H9 (cell line): ENCODE measurements around the gene ARHGEF39. TPM values are rescaled to one million over a fixed set of nuclear protein-coding genes. Genes with fewer than 3 reads are reported as not detected.

ENCODE experiments used
- DNase-seq: peaks from one replicate; pipeline ENCODE4 v3.0.0-alpha.2; 2017
- H2AFZ ChIP-seq: one replicate; pipeline ENCODE4 v1.6.1; 2013; ENCODE audit warnings: mild to moderate bottlenecking, low read length, control low read depth, moderate library complexity
- H2AK5ac ChIP-seq: 2 replicates; pipeline ENCODE4 v1.6.1; 2013; ENCODE audit warnings: low read length, control low read depth, mixed read lengths; ENCODE audit not compliant: insufficient read length
- H2BK120ac ChIP-seq: one replicate; pipeline ENCODE4 v1.6.1; 2013; ENCODE audit warnings: low read depth, mild to moderate bottlenecking, low read length, control low read depth, inconsistent platforms; ENCODE audit not compliant: poor library complexity, severe bottlenecking
- H2BK12ac ChIP-seq: 2 replicates; pipeline ENCODE4 v1.6.1; 2013; ENCODE audit warnings: low read length, control low read depth, mixed read lengths, low read depth; ENCODE audit not compliant: insufficient read length
- H2BK15ac ChIP-seq: 2 replicates; pipeline ENCODE4 v1.6.1; 2013; ENCODE audit warnings: low read depth, low read length, control low read depth
- H2BK20ac ChIP-seq: one replicate; pipeline ENCODE4 v1.6.1; 2013; ENCODE audit warnings: low read depth, mild to moderate bottlenecking, low read length, control low read depth, inconsistent platforms; ENCODE audit not compliant: poor library complexity, severe bottlenecking
- H2BK5ac ChIP-seq: 2 replicates; pipeline ENCODE4 v1.6.1; 2013; ENCODE audit warnings: low read length, control low read depth, mixed read lengths; ENCODE audit not compliant: insufficient read length
- H3K14ac ChIP-seq: 2 replicates; pipeline ENCODE4 v1.6.1; 2013; ENCODE audit warnings: low read length, control low read depth; ENCODE audit not compliant: insufficient read depth
- H3K18ac ChIP-seq: 2 replicates; pipeline ENCODE4 v1.6.1; 2013; ENCODE audit warnings: low read depth, mild to moderate bottlenecking, mixed read lengths, low read length, control low read depth; ENCODE audit not compliant: insufficient read length
- H3K23ac ChIP-seq: 2 replicates; pipeline ENCODE4 v1.6.1; 2013; ENCODE audit warnings: low read length, control low read depth, mixed read lengths, low read depth; ENCODE audit not compliant: insufficient read length
- H3K23me2 ChIP-seq: 2 replicates; pipeline ENCODE4 v1.6.1; 2013; ENCODE audit warnings: low read depth, mild to moderate bottlenecking, mixed read lengths, low read length, control low read depth; ENCODE audit not compliant: insufficient read length, poor library complexity, severe bottlenecking
- H3K27ac ChIP-seq: 2 replicates; pipeline ENCODE4 v1.5.1; 2013; ENCODE audit warnings: low read length, control low read depth, mixed read lengths, low read depth; ENCODE audit not compliant: insufficient read length
- H3K27me3 ChIP-seq: 2 replicates; pipeline ENCODE4 v1.6.1; 2013; ENCODE audit warnings: low read length, control low read depth, inconsistent platforms; ENCODE audit not compliant: insufficient read depth
- H3K4ac ChIP-seq: 2 replicates; pipeline ENCODE4 v1.6.1; 2013; ENCODE audit warnings: low read depth, mild to moderate bottlenecking, control low read depth, inconsistent platforms, low read length, moderate library complexity
- H3K4me1 ChIP-seq: 2 replicates; pipeline ENCODE4 v1.6.1; 2013; ENCODE audit warnings: low read length, control low read depth, inconsistent platforms; ENCODE audit not compliant: insufficient read depth
- H3K4me2 ChIP-seq: 2 replicates; pipeline ENCODE4 v1.6.1; 2013; ENCODE audit warnings: low read length, control low read depth, mixed read lengths; ENCODE audit not compliant: insufficient read length, insufficient read depth
- H3K56ac ChIP-seq: 2 replicates; pipeline ENCODE4 v1.6.1; 2013; ENCODE audit warnings: low read depth, mild to moderate bottlenecking, mixed read lengths, low read length, control low read depth; ENCODE audit not compliant: insufficient read length
- H3K79me1 ChIP-seq: 2 replicates; pipeline ENCODE4 v1.6.1; 2013; ENCODE audit warnings: low read depth, mild to moderate bottlenecking, moderate library complexity, low read length, control low read depth, inconsistent platforms; ENCODE audit not compliant: insufficient read depth, poor library complexity, severe bottlenecking
- H3K79me2 ChIP-seq: 2 replicates; pipeline ENCODE4 v1.6.1; 2013; ENCODE audit warnings: low read length, control low read depth, inconsistent platforms; ENCODE audit not compliant: insufficient read depth
- H3K9ac ChIP-seq: 2 replicates; pipeline ENCODE4 v1.6.1; 2013; ENCODE audit warnings: low read length, control low read depth, mixed read lengths; ENCODE audit not compliant: insufficient read length; ENCODE audit errors: extremely low read depth
- H3K9me3 ChIP-seq: one replicate; pipeline ENCODE4 v1.6.1; 2013; ENCODE audit warnings: low read depth, low read length, inconsistent platforms; ENCODE audit not compliant: control insufficient read depth
- H3T11ph ChIP-seq: one replicate; pipeline ENCODE4 v1.6.1; 2013; ENCODE audit warnings: mild to moderate bottlenecking, low read length, control low read depth, inconsistent platforms
- H4K20me1 ChIP-seq: one replicate; pipeline ENCODE4 v1.6.1; 2013; ENCODE audit not compliant: control insufficient read depth, insufficient read length, insufficient read depth
- H4K5ac ChIP-seq: 2 replicates; pipeline ENCODE4 v1.6.1; 2013; ENCODE audit warnings: low read depth, mild to moderate bottlenecking, mixed read lengths, low read length, control low read depth; ENCODE audit not compliant: insufficient read length
- H4K8ac ChIP-seq: replicated peaks from 2 replicates; pipeline ENCODE4 v1.6.1; 2013; ENCODE audit warnings: low read length, control low read depth, mixed read lengths, low read depth; ENCODE audit not compliant: insufficient read length
- H4K91ac ChIP-seq: 2 replicates; pipeline ENCODE4 v1.6.1; 2013; ENCODE audit warnings: low read depth, mild to moderate bottlenecking, moderate library complexity, mixed read lengths, low read length, control low read depth; ENCODE audit not compliant: insufficient read length
- H3K27ac Mint-ChIP-seq, 3 experiments: 2 replicates in 2 of 3; 3 replicates in 1 of 3; pipeline ENCODE4 v1.8.0; 2020 to 2021; ENCODE audit warnings: mixed read lengths in 3 of 3, mild to moderate bottlenecking in 1 of 3, moderate library complexity in 1 of 3
- H3K27me3 Mint-ChIP-seq: 2 replicates; pipeline ENCODE4 v1.8.0; 2021; ENCODE audit warnings: low read depth, mild to moderate bottlenecking, moderate library complexity, mixed read lengths
- H3K36me3 Mint-ChIP-seq, 3 experiments: 2 replicates in 2 of 3; 3 replicates in 1 of 3; pipeline ENCODE4 v1.8.0; 2020 to 2021; ENCODE audit warnings: low read depth in 3 of 3, mixed read lengths in 3 of 3; ENCODE audit not compliant: insufficient read depth in 1 of 3
- H3K4me1 Mint-ChIP-seq, 2 experiments: 2 replicates each; pipeline ENCODE4 v1.8.0; 2020; ENCODE audit warnings: mixed read lengths in 2 of 2
- H3K4me3 Mint-ChIP-seq, 2 experiments: 2 replicates in 1 of 2; 3 replicates in 1 of 2; pipeline ENCODE4 v1.8.0; 2020 to 2021; ENCODE audit warnings: mild to moderate bottlenecking in 2 of 2, mixed read lengths in 2 of 2, moderate library complexity in 1 of 2
- H3K9me3 Mint-ChIP-seq, 2 experiments: 2 replicates in 1 of 2; 3 replicates in 1 of 2; pipeline ENCODE4 v1.8.0; 2020; ENCODE audit warnings: mild to moderate bottlenecking in 2 of 2, mixed read lengths in 2 of 2, moderate library complexity in 1 of 2
- WGBS: extraction: QIAGEN DNeasy Blood & Tissue Kit; methylation state at CpG from one replicate; pipeline ENCODE4 v1.1.7; 2013; ENCODE audit warnings: missing lambda C conversion rate, low lambda C conversion rate, mixed read lengths; ENCODE audit not compliant: insufficient read length; ENCODE audit errors: extremely low coverage; 5-methylcytosine and 5-hydroxymethylcytosine counted together
- total RNA-seq: library from RNA; stranded (reverse); gene quantifications from 2 replicates; pipeline ENCODE4 v1.2.1, GENCODE V29; 2021
- TF ChIP-seq, protein P1 (sequence below): fragments of 200-600 bp; sonication (generic); conservative IDR thresholded peaks from 3 replicates; pipeline ENCODE4 v1.8.0; 2021; ENCODE audit warnings: antibody characterized with exemption, mild to moderate bottlenecking

Gene ARHGEF39
- total RNA-seq, 1 experiment from 2014 or later = 24.4 TPM

DNA sequence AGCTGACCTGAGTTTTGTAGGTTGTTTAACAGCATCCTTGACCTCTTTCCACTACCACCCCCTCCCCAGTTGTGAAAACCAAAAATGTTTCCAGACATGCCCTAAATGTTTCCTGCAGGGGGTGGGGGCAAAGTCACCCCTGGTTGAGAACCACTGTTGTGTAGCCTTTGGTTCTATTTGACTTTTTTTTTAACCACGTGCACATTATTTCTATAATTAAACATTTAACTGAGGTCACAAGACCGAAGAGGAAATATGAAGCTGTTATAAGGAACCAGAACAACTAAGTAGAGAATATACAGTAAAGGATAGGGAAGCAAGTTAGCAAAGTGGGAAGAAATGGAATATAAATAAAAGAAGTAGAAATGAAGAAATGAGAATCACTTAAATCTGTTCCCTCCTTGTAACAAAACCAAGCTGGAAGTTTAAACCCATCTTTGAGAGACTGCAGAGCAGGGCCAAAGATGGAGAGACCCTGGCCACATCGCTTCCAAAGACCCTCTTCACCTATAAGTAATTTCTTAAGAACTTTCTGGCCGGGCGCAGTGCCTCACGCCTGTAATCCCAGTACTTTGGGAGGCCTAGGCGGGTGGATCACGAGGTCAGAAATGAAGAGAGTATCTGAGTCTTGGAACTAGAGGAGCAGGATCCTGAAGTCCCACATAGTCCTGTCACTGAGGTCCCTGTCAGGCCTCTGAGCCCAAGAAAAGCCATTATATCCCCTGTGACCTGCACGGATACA lies 28.7 kb downstream of the ARHGEF39 start:
- Histone ChIP-seq H2BK15ac (no peak overlapping the region), H4K8ac (no peak overlapping the region), H2AK5ac (no peak overlapping the region), H3K23me2 (no peaks in the 10 kb centered on the region), H3K27ac (no peak overlapping the region), H3K4ac (no peak overlapping the region), H3K79me2 (no peaks in the 10 kb centered on the region), H3K14ac (no peak overlapping the region), H3K56ac (no peak overlapping the region), H4K91ac (no peak overlapping the region), H3K79me1 (no peaks in the 10 kb centered on the region), H4K20me1 (no peaks in the 10 kb centered on the region), H3K4me1 (no peaks in the 10 kb centered on the region), H3T11ph (no peak overlapping the region), H3K18ac (no peak overlapping the region), H2BK120ac (no peak overlapping the region), H3K9me3 (no peaks in the 10 kb centered on the region), H3K27me3 (no peaks in the 10 kb centered on the region), H2BK12ac (no peak overlapping the region), H3K9ac (no peak overlapping the region), H3K23ac (no peak overlapping the region), H3K4me2 (no peak overlapping the region), H2BK20ac (no peak overlapping the region), H2BK5ac (no peak overlapping the region), H4K5ac (no peak overlapping the region), H2AFZ (no peak overlapping the region)
- DNase-seq = no peak
- WGBS = no CpG with 5 or more reads among the region's 9 CpGs
- Mint-ChIP-seq H3K4me1 (no peaks in the 10 kb centered on the region), H3K9me3 (peaks cover 4 to 11% of the 10 kb centered on the region in 2 experiments; a peak in 4 of 5 replicates), H3K27ac (no peak overlapping the region), H3K36me3 (peaks cover 8 to 12% (median 9%) of the 10 kb centered on the region in 3 experiments), H3K27me3 (peaks cover 10% of the 10 kb centered on the region), H3K4me3 (no peak overlapping the region)
- TF ChIP-seq, protein P1, sequence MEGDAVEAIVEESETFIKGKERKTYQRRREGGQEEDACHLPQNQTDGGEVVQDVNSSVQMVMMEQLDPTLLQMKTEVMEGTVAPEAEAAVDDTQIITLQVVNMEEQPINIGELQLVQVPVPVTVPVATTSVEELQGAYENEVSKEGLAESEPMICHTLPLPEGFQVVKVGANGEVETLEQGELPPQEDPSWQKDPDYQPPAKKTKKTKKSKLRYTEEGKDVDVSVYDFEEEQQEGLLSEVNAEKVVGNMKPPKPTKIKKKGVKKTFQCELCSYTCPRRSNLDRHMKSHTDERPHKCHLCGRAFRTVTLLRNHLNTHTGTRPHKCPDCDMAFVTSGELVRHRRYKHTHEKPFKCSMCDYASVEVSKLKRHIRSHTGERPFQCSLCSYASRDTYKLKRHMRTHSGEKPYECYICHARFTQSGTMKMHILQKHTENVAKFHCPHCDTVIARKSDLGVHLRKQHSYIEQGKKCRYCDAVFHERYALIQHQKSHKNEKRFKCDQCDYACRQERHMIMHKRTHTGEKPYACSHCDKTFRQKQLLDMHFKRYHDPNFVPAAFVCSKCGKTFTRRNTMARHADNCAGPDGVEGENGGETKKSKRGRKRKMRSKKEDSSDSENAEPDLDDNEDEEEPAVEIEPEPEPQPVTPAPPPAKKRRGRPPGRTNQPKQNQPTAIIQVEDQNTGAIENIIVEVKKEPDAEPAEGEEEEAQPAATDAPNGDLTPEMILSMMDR = no peak
